MM.1S (cell line): ENCODE measurements around the gene CDON.

ENCODE experiments used
- DNase-seq: peaks from one replicate; pipeline ENCODE4 v3.0.0-alpha.2; 2015
- H2AFZ ChIP-seq: fragments of 300-600 bp; sonication (generic); 2 replicates; pipeline ENCODE4 v1.6.0; 2016; ENCODE audit warnings: antibody characterized with exemption, low read length
- H3F3A ChIP-seq: fragments of 300-600 bp; sonication (generic); 2 replicates; pipeline ENCODE4 v1.6.1; 2016; ENCODE audit warnings: mild to moderate bottlenecking, antibody characterized with exemption, low read length, moderate library complexity, mixed read lengths; ENCODE audit not compliant: insufficient read depth
- H3K27ac ChIP-seq: fragments of 300-600 bp; sonication (generic); 2 replicates; pipeline ENCODE4 v1.5.1; 2016; ENCODE audit warnings: mild to moderate bottlenecking, low read length
- H3K27me3 ChIP-seq: fragments of 300-600 bp; sonication (generic); replicated peaks from 2 replicates; pipeline ENCODE4 v1.6.0; 2016; ENCODE audit warnings: low read length; ENCODE audit not compliant: insufficient read depth
- H3K36me3 ChIP-seq: fragments of 300-600 bp; sonication (generic); replicated peaks from 2 replicates; pipeline ENCODE4 v1.6.1; 2016; ENCODE audit warnings: mild to moderate bottlenecking, low read length, mixed read lengths; ENCODE audit not compliant: insufficient read depth
- H3K4me1 ChIP-seq: fragments of 300-600 bp; sonication (generic); 2 replicates; pipeline ENCODE4 v1.6.1; 2016; ENCODE audit warnings: low read length, mixed read lengths
- H3K4me2 ChIP-seq: fragments of 300-600 bp; sonication (generic); 2 replicates; pipeline ENCODE4 v1.6.0; 2016; ENCODE audit warnings: low read depth, low read length
- H3K4me3 ChIP-seq: fragments of 300-600 bp; sonication (generic); 2 replicates; pipeline ENCODE4 v1.5.1; 2016; ENCODE audit warnings: low read length, mixed read lengths
- H3K79me2 ChIP-seq: fragments of 300-600 bp; sonication (generic); 2 replicates; pipeline ENCODE4 v1.6.1; 2016; ENCODE audit warnings: mixed run types, low read length, mixed read lengths
- H3K9ac ChIP-seq: fragments of 300-600 bp; sonication (generic); 2 replicates; pipeline ENCODE4 v1.6.1; 2016; ENCODE audit warnings: low read length, mixed read lengths
- H3K9me2 ChIP-seq: fragments of 300-600 bp; sonication (generic); replicated peaks from 2 replicates; pipeline ENCODE4 v1.6.1; 2016; ENCODE audit warnings: mild to moderate bottlenecking, low read length, mixed read lengths; ENCODE audit not compliant: insufficient read depth
- H3K9me3 ChIP-seq: fragments of 300-600 bp; sonication (generic); replicated peaks from 2 replicates; pipeline ENCODE4 v1.6.1; 2016; ENCODE audit warnings: mild to moderate bottlenecking, low read length, mixed read lengths; ENCODE audit not compliant: insufficient read depth
- H4K20me1 ChIP-seq: fragments of 300-600 bp; sonication (generic); 2 replicates; pipeline ENCODE4 v1.6.1; 2016; ENCODE audit warnings: mild to moderate bottlenecking, low read length, moderate library complexity, mixed read lengths; ENCODE audit not compliant: insufficient read depth
- CTCF ChIP-seq: fragments of 300-600 bp; sonication (generic); IDR thresholded peaks from 2 replicates; pipeline ENCODE4 v1.5.1; 2016; ENCODE audit warnings: antibody characterized with exemption, low read length, mixed read lengths
- EZH2 ChIP-seq: fragments of 300-600 bp; sonication (generic); optimal IDR thresholded peaks from 2 replicates; pipeline ENCODE3; 2017; ENCODE audit warnings: low read depth, mild to moderate bottlenecking, antibody characterized with exemption, low read length, mixed read lengths
- EZH2phosphoT487 ChIP-seq: fragments of 300-600 bp; sonication (generic); IDR thresholded peaks from 2 replicates; pipeline ENCODE4 v1.6.1; 2018; ENCODE audit warnings: antibody characterized with exemption, low read length

Gene CDON

GRCh38 chr11:126051117-126051516 is 11.5 kb downstream of the CDON start:
- Histone ChIP-seq H2AFZ (no peak overlapping the region), H3K4me2 (no peak overlapping the region), H3F3A (no peaks in the 10 kb centered on the region), H4K20me1 (no peaks in the 10 kb centered on the region), H3K9ac (no peak overlapping the region), H3K4me1 (no peaks in the 10 kb centered on the region), H3K9me3 (no peaks in the 10 kb centered on the region), H3K79me2 (no peaks in the 10 kb centered on the region), H3K4me3 (no peak overlapping the region), H3K27ac (no peak overlapping the region), H3K9me2 (no peaks in the 10 kb centered on the region), H3K36me3 (no peaks in the 10 kb centered on the region), H3K27me3 (no peaks in the 10 kb centered on the region)
- no peak for TF ChIP-seq CTCF
- no peak for DNase-seq

- Histone ChIP-seq H3K27me3 (no peaks in the 10 kb centered on the region), H3K4me2 (no peak overlapping the region), H3K27ac (no peak overlapping the region), H3K9ac (no peak overlapping the region), H4K20me1 (no peaks in the 10 kb centered on the region), H3F3A (no peaks in the 10 kb centered on the region), H3K4me1 (no peaks in the 10 kb centered on the region), H3K36me3 (no peaks in the 10 kb centered on the region), H3K4me3 (no peak overlapping the region), H2AFZ (no peak overlapping the region), H3K9me3 (no peaks in the 10 kb centered on the region), H3K79me2 (no peaks in the 10 kb centered on the region), H3K9me2 (no peaks in the 10 kb centered on the region)
- DNase-seq: no peak
- TF ChIP-seq EZH2 (no peak), CTCF (no peak), EZH2phosphoT487 (no peak)
These were observed 13.5 kb downstream of the CDON start for GRCh38 chr11:126049159-126049558.

GRCh38 chr11:126048197-126048596 is 14.5 kb downstream of the CDON start:
- H3K4me2 ChIP-seq: no peak overlapping the region
- H2AFZ ChIP-seq: no peak overlapping the region
- no peaks in the 10 kb centered on the region for H3K9me2 ChIP-seq
- H4K20me1 ChIP-seq: no peaks in the 10 kb centered on the region
- DNase-seq: no peak
- no peaks in the 10 kb centered on the region for H3K9me3 ChIP-seq
- H3K27ac ChIP-seq: no peak overlapping the region
- TF ChIP-seq EZH2: no peak
- TF ChIP-seq CTCF: no peak
- TF ChIP-seq EZH2phosphoT487: no peak
- no peaks in the 10 kb centered on the region for H3K4me1 ChIP-seq
- no peaks in the 10 kb centered on the region for H3K79me2 ChIP-seq
- no peak overlapping the region for H3K4me3 ChIP-seq
- H3K27me3 ChIP-seq: no peaks in the 10 kb centered on the region
- no peak overlapping the region for H3K9ac ChIP-seq
- H3F3A ChIP-seq: no peaks in the 10 kb centered on the region
- no peaks in the 10 kb centered on the region for H3K36me3 ChIP-seq
